Muscle layer of duodenum (tissue), 2 donors: ENCODE measurements around the gene ZNF81.
"Not testable (repeated sequence)": the region's sequence is repeated elsewhere in the genome, so short reads cannot be mapped to it uniquely, and the experiment has no call there.

Source experiments
- H3K27ac ChIP-seq: one replicate; pipeline ENCODE4 v1.7.0; 2013; ENCODE audit warnings: mild to moderate bottlenecking, low read length
- H3K27me3 ChIP-seq: one replicate; pipeline ENCODE4 v1.7.0; 2013; ENCODE audit warnings: low read depth, mild to moderate bottlenecking, control low read depth, low read length
- H3K36me3 ChIP-seq, 2 donors: one replicate each; pipeline ENCODE4 v1.7.0; 2013; ENCODE audit warnings: low read length in 2 of 2, control low read depth in 1 of 2, mild to moderate bottlenecking in 1 of 2; ENCODE audit not compliant: insufficient read depth in 2 of 2, control insufficient read depth in 1 of 2
- H3K4me1 ChIP-seq, 2 donors: one replicate each; pipeline ENCODE4 v1.7.0; 2013; ENCODE audit warnings: low read length in 2 of 2, mild to moderate bottlenecking in 2 of 2, control low read depth in 1 of 2, moderate library complexity in 1 of 2; ENCODE audit not compliant: insufficient read depth in 2 of 2, control insufficient read depth in 1 of 2
- H3K4me3 ChIP-seq, 2 donors: one replicate each; pipeline ENCODE4 v1.7.0; 2013; ENCODE audit warnings: low read length in 2 of 2, low read depth in 1 of 2, mild to moderate bottlenecking in 1 of 2
- H3K9me3 ChIP-seq, 2 donors: one replicate each; pipeline ENCODE4 v1.7.0; 2013; ENCODE audit warnings: low read length in 2 of 2, control low read depth in 1 of 2, mild to moderate bottlenecking in 1 of 2; ENCODE audit not compliant: control insufficient read depth in 1 of 2
- donor health status: healthy.

Gene ZNF81

DNA sequence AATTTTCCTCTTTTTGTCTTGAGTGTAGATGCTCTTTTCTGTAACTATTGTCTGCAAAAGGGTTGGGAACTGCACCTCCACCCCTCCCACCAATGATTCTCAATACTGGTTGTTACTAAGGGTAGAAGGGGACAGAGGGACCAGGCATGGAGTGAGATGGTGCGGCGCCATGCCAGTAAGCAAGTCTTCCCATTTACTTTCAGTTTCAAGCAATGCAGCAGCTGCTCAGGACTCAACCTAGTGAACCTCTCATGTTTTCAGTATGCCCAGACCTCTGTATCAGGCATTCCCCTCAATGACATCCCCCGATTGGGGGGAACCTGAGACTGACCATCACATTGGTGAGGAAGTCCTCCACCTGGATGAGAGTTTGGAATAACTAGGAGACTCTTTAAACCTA is 41.5 kb downstream of the ZNF81 start:
- Histone ChIP-seq H3K36me3 (peaks cover 3% of the 10 kb centered on the region in 2 donors), H3K4me1 (no peaks in the 10 kb centered on the region), H3K27me3 (no peaks in the 10 kb centered on the region), H3K27ac (no peak overlapping the region), H3K4me3 (no peak overlapping the region), H3K9me3 (no peaks in the 10 kb centered on the region)

DNA sequence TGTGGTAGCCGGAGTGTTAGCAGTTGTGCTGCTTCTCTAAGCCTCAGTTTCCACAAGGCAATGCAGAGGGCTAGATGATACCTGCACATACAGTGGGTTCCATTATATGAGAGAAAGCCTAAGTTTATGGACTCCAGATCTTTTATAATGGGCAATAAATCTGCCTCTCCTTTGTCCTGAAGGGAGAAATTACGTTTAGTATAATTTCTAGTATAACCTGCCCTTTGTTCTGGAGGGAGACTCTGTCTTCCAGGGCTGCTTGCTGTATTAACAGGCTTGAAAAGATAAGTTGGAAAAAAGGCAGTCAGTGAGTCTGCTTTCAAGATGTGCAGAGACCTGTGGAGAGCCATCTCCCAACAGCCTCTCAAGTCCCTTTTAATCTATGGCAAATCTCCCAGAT is 42.8 kb downstream of the ZNF81 start:
- Histone ChIP-seq H3K27me3 (no peaks in the 10 kb centered on the region), H3K4me3 (no peak overlapping the region), H3K9me3 (no peaks in the 10 kb centered on the region), H3K36me3 (peaks cover 3% of the 10 kb centered on the region in 2 donors), H3K4me1 (no peaks in the 10 kb centered on the region), H3K27ac (no peak overlapping the region)

DNA sequence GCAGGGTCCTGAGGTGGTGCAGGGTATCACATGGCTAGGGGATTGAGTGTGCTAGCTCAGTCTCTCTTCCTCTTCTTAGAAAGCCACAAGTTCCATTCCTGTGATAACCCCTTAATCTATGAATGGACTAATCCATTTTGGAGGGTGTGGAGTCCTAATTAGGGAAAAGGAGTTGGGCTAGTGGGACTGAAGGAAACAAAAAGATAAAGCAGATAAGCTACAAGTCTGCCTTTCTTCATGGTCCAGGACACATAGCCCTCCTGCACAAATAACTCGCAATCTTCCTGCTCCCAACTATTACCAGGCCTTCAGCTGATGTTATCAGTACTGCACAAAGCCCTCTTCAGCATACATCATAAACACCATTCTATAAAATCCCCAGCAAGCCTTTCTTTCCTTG is 44.2 kb downstream of the ZNF81 start:
- Histone ChIP-seq H3K4me1 (no peaks in the 10 kb centered on the region), H3K36me3 (peaks cover 0 to 3% of the 10 kb centered on the region in 2 donors), H3K4me3 (no peak overlapping the region), H3K27me3 (no peaks in the 10 kb centered on the region), H3K9me3 (no peaks in the 10 kb centered on the region), H3K27ac (no peak overlapping the region)

DNA sequence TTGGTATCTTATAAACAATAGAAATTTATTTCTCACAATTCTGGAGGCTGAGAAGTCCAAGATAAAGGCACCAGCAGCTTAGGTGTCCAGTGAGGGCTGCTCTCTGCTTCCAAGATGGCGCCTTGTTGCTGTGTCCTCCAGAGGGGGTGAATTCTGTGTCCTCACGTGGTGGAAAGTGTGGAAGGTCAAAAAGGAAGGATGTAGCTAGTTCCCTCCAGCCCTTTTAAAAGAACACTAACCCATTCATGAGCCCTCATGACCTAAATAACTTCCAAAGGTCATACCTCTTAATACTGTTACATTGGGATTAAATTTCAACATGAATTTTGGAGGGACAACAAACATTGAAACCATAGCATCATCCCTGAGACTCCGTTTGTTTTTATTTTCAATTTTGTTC is 48.8 kb downstream of the ZNF81 start:
- H3K4me1 ChIP-seq = no peaks in the 10 kb centered on the region
- H3K27ac ChIP-seq = no peak overlapping the region
- no peaks in the 10 kb centered on the region for H3K27me3 ChIP-seq
- H3K4me3 ChIP-seq = no peak overlapping the region
- H3K9me3 ChIP-seq = no peaks in the 10 kb centered on the region
- peaks cover 0 to 4% of the 10 kb centered on the region in 2 donors for H3K36me3 ChIP-seq

- no peaks in the 10 kb centered on the region for H3K9me3 ChIP-seq
- no peak overlapping the region for H3K27ac ChIP-seq
- no peak overlapping the region for H3K4me3 ChIP-seq
- H3K36me3 ChIP-seq = peaks cover 0 to 19% of the 10 kb centered on the region in 2 donors
- no peaks in the 10 kb centered on the region for H3K27me3 ChIP-seq
- no peaks in the 10 kb centered on the region for H3K4me1 ChIP-seq
Observed at GRCh38 chrX:47898024-47898423, 61.3 kb downstream of the ZNF81 start.

GRCh38 chrX:47900833-47901232 is 64.1 kb downstream of the ZNF81 start:
- H3K27me3 ChIP-seq = no peaks in the 10 kb centered on the region
- H3K4me1 ChIP-seq = no peaks in the 10 kb centered on the region
- H3K4me3 ChIP-seq = no peak overlapping the region
- peaks cover 0 to 9% of the 10 kb centered on the region in 2 donors for H3K36me3 ChIP-seq
- H3K27ac ChIP-seq = no peak overlapping the region
- no peaks in the 10 kb centered on the region for H3K9me3 ChIP-seq

DNA sequence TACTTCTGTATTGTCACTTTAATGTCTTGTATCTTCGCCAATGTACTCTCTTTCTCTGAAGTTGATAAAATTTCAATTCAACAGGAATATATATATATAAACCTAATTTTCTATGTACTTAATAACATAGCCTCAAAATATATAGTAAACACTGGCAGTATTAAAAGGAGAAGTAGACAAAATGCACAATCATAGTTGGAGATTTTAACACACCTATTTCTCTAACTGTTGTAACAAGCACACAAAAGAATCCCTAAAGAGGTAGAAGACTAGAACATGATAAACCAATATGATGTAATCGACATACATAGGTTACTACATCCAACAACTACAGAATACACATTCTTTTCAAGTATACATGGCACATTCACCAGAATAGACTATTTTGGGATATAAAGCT is 65.5 kb downstream of the ZNF81 start:
- H3K9me3 ChIP-seq = no peaks in the 10 kb centered on the region
- no peaks in the 10 kb centered on the region for H3K27me3 ChIP-seq
- no peaks in the 10 kb centered on the region for H3K36me3 ChIP-seq
- no peaks in the 10 kb centered on the region for H3K4me1 ChIP-seq
- no peak overlapping the region for H3K4me3 ChIP-seq
- no peak overlapping the region for H3K27ac ChIP-seq

DNA sequence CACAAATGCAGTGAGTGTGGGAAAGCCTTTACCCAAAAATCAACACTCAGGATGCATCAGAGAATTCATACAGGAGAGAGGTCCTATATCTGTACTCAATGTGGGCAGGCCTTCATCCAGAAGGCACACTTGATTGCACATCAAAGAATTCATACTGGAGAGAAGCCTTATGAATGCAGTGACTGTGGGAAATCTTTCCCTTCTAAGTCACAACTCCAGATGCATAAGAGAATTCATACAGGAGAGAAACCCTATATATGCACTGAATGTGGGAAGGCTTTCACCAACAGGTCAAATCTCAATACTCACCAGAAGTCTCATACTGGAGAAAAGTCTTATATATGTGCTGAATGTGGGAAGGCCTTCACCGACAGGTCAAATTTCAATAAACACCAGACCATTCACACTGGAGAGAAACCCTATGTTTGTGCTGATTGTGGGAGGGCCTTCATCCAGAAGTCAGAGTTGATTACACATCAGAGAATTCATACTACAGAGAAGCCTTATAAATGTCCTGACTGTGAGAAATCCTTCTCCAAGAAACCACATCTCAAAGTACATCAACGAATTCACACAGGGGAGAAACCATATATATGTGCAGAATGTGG is 79.3 kb downstream of the ZNF81 start:
- H3K36me3 ChIP-seq = peaks cover 4 to 25% of the 10 kb centered on the region in 2 donors
- H3K9me3 ChIP-seq = peaks cover 12 to 24% of the 10 kb centered on the region in 2 donors
- no peaks in the 10 kb centered on the region for H3K4me1 ChIP-seq
- no peak overlapping the region for H3K27ac ChIP-seq
- H3K27me3 ChIP-seq = no peaks in the 10 kb centered on the region
- H3K4me3 ChIP-seq = no peak overlapping the region

DNA sequence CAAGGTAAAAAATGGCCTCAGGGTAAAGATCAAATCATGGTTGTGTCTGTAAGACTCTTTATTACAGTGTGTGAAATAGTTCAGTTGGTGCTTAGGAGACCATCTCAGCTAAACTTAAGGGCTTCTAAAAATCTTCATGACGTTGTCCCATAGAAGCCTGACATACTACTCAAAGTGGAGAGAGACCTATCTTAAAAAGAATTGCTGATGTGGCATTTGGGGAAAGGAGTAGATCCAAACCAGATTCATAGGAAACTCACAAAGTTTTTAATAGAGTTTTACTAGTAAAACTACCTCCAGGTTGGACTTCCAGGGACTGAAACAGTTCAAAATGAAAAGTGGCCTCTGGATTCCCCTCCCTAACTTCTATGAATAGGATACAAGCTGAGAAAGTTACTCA is 81.6 kb downstream of the ZNF81 start:
- peaks cover 12 to 24% of the 10 kb centered on the region in 2 donors for H3K9me3 ChIP-seq
- H3K27ac ChIP-seq = no peak overlapping the region

GRCh38 chrX:47927212-47927611 is 90.5 kb downstream of the ZNF81 start:
- H3K36me3 ChIP-seq = no peaks in the 10 kb centered on the region
- H3K4me3 ChIP-seq = no peak overlapping the region
- H3K27me3 ChIP-seq = no peaks in the 10 kb centered on the region
- no peak overlapping the region for H3K27ac ChIP-seq
- no peaks in the 10 kb centered on the region for H3K9me3 ChIP-seq
- H3K4me1 ChIP-seq = no peaks in the 10 kb centered on the region

More for the DNA sequence above, 81.6 kb downstream of the ZNF81 start:
- Histone ChIP-seq H3K4me1 (no peaks in the 10 kb centered on the region), H3K36me3 (peaks cover 4 to 21% of the 10 kb centered on the region in 2 donors), H3K27me3 (no peaks in the 10 kb centered on the region), H3K4me3 (no peak overlapping the region)

- H3K4me3 ChIP-seq, H3K9me3 ChIP-seq, H3K4me1 ChIP-seq, H3K36me3 ChIP-seq, H3K27me3 ChIP-seq, H3K27ac ChIP-seq: not testable (repeated sequence)
Observed at GRCh38 chrX:47931970-47932369, 95.3 kb downstream of the ZNF81 start.

- no peak overlapping the region for H3K27ac ChIP-seq
- no peaks in the 10 kb centered on the region for H3K4me1 ChIP-seq
- no peak overlapping the region for H3K4me3 ChIP-seq
- H3K36me3 ChIP-seq = no peaks in the 10 kb centered on the region
- no peaks in the 10 kb centered on the region for H3K9me3 ChIP-seq
- no peaks in the 10 kb centered on the region for H3K27me3 ChIP-seq
Observed at GRCh38 chrX:47933946-47934345, 97.2 kb downstream of the ZNF81 start.
